ENCODE results near the gene EPHA1. TPM values are rescaled to one million over a fixed set of nuclear protein-coding genes. Genes with fewer than 3 reads are reported as not detected.

The EPHA1 gene
- total RNA-seq, 1 experiment from 2014 or later, result 1.2 TPM

DNA sequence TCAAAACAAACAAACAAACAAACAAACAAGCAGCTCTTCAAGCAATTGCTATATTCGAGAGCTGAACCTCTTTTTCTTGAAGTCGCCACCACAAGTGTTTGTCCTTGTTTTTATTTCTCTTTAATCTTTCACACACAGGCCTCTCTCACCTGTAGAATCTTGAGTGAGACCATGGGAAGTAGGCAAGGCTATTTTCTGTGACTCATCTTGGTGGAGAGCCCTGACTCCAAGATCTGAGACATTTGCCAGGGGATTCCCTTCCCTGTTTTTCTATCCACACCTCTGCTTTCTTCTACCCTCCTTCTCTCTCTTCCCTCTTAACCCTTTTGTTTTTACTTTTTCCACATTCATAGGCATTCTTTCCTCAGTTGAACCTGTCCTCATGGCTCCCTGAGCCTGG lies 26.6 kb upstream of the EPHA1 start:
- Histone ChIP-seq H3K27me3 (replicated peaks; ENCODE audit: insufficient read depth, low read depth, low read length, poor library complexity) (no peaks in the 10 kb centered on the region), H3K4me3 (ENCODE audit: low read depth, low read length, poor library complexity, severe bottlenecking) (no peak overlapping the region), H3K4me1 (ENCODE audit: insufficient read depth, low read length, poor library complexity, severe bottlenecking) (no peaks in the 10 kb centered on the region), H3K9me3 (ENCODE audit: low read depth, low read length, poor library complexity, severe bottlenecking) (no peaks in the 10 kb centered on the region), H3K36me3 (ENCODE audit: insufficient read depth, low read length, poor library complexity, severe bottlenecking) (no peaks in the 10 kb centered on the region), H3K27ac (ENCODE audit: low read depth, low read length, poor library complexity, severe bottlenecking) (no peak overlapping the region)
- intact Hi-C loops (cut with micrococcal nuclease; ENCODE audit: unreplicated experiment), result no loop called here
- POLR2A ChIA-PET (ENCODE audit: low non-redundant PET), result no interaction called here
- BruUV-seq (replicated peaks), result no TSS peak
- CTCF ChIA-PET, result no interaction called here
- TF ChIP-seq EZH2 (IDR thresholded peaks at IDR 0.05; ENCODE audit: borderline replicate concordance, low read depth, low read length, poor library complexity, severe bottlenecking), result no peak
- TF ChIP-seq, protein P1, sequence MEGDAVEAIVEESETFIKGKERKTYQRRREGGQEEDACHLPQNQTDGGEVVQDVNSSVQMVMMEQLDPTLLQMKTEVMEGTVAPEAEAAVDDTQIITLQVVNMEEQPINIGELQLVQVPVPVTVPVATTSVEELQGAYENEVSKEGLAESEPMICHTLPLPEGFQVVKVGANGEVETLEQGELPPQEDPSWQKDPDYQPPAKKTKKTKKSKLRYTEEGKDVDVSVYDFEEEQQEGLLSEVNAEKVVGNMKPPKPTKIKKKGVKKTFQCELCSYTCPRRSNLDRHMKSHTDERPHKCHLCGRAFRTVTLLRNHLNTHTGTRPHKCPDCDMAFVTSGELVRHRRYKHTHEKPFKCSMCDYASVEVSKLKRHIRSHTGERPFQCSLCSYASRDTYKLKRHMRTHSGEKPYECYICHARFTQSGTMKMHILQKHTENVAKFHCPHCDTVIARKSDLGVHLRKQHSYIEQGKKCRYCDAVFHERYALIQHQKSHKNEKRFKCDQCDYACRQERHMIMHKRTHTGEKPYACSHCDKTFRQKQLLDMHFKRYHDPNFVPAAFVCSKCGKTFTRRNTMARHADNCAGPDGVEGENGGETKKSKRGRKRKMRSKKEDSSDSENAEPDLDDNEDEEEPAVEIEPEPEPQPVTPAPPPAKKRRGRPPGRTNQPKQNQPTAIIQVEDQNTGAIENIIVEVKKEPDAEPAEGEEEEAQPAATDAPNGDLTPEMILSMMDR (conservative IDR thresholded peaks at IDR 0.05; ENCODE audit: low read depth, low read length), result no peak
- DNase-seq (ENCODE audit: low spot score), result no peak

DNA sequence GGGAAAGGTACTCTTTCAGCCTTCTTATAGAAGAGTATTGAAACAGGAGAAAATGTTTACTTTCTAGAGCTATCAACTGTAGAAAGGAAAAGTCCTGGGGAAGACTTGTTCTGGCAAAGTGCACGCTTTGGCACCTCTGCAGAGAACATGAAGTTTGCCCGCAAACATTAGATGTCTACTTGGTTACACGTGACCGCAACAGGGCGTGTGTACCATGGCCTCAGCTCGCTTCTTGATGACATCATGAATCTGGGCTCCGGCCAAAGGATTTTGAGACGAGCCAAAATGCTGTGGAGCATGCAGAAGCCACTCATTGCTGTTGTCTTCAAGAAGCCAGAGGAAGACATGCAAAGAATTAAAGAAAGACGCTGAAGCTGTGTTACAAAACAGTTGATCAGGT lies 26.0 kb upstream of the EPHA1 start:
- no peaks in the 10 kb centered on the region for H3K36me3 ChIP-seq (ENCODE audit: insufficient read depth, low read length, poor library complexity, severe bottlenecking)
- H3K27ac ChIP-seq (ENCODE audit: low read depth, low read length, poor library complexity, severe bottlenecking), result no peak overlapping the region
- no peak for TF ChIP-seq EZH2 (IDR thresholded peaks at IDR 0.05; ENCODE audit: borderline replicate concordance, low read depth, low read length, poor library complexity, severe bottlenecking)
- TF ChIP-seq, protein P1 (conservative IDR thresholded peaks at IDR 0.05; ENCODE audit: low read depth, low read length), result no peak
- CTCF ChIA-PET, result no interaction called here
- H3K4me3 ChIP-seq (ENCODE audit: low read depth, low read length, poor library complexity, severe bottlenecking), result no peak overlapping the region
- no peaks in the 10 kb centered on the region for H3K9me3 ChIP-seq (ENCODE audit: low read depth, low read length, poor library complexity, severe bottlenecking)
- POLR2A ChIA-PET (ENCODE audit: low non-redundant PET), result no interaction called here
- DNase-seq (ENCODE audit: low spot score), result peak; percentile 15
- intact Hi-C loops (cut with micrococcal nuclease; ENCODE audit: unreplicated experiment), result no loop called here
- H3K4me1 ChIP-seq (ENCODE audit: insufficient read depth, low read length, poor library complexity, severe bottlenecking), result no peaks in the 10 kb centered on the region
- no TSS peak for BruUV-seq (replicated peaks)
- no peaks in the 10 kb centered on the region for H3K27me3 ChIP-seq (replicated peaks; ENCODE audit: insufficient read depth, low read depth, low read length, poor library complexity)

DNA sequence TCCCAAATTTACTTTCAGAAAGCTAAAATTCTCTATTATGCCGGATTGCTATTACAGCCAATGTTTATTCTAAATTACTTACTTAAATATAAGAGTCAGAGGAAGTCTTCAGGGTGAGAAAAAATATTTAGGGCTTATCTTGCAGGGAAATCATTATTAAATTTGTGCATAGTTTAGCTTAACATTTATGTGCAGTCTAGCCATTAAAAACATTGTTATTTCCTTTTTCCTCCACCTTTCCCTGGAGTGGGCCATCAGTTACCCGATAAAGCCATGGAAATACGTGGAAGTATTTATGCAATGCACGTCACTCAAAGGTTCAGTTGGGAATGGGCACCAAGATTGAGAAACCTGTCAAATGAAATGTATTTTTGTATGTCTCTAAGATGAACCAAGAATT lies 25.1 kb upstream of the EPHA1 start:
- Histone ChIP-seq H3K4me1 (ENCODE audit: insufficient read depth, low read length, poor library complexity, severe bottlenecking) (no peaks in the 10 kb centered on the region), H3K4me3 (ENCODE audit: low read depth, low read length, poor library complexity, severe bottlenecking) (no peak overlapping the region), H3K27ac (ENCODE audit: low read depth, low read length, poor library complexity, severe bottlenecking) (no peak overlapping the region), H3K9me3 (ENCODE audit: low read depth, low read length, poor library complexity, severe bottlenecking) (no peaks in the 10 kb centered on the region), H3K36me3 (ENCODE audit: insufficient read depth, low read length, poor library complexity, severe bottlenecking) (no peaks in the 10 kb centered on the region), H3K27me3 (replicated peaks; ENCODE audit: insufficient read depth, low read depth, low read length, poor library complexity) (no peaks in the 10 kb centered on the region)
- ChIA-PET CTCF (no interaction called here), POLR2A (ENCODE audit: low non-redundant PET) (no interaction called here)
- intact Hi-C loops (cut with micrococcal nuclease; ENCODE audit: unreplicated experiment), result no loop called here
- no peak for DNase-seq (ENCODE audit: low spot score)
- no TSS peak for BruUV-seq (replicated peaks)
- TF ChIP-seq, protein P1 (conservative IDR thresholded peaks at IDR 0.05; ENCODE audit: low read depth, low read length), result no peak
- TF ChIP-seq EZH2 (IDR thresholded peaks at IDR 0.05; ENCODE audit: borderline replicate concordance, low read depth, low read length, poor library complexity, severe bottlenecking), result no peak

Measured in A673 (cell line).